RWPE1 (cell line): ENCODE measurements around the gene UPF1.

ENCODE experiments used
- CTCF ChIA-PET: fragments of 350-600 bp; sonication (Branson Sonifier 250); formaldehyde crosslinking; extraction: SDS; loops from one replicate; lab custom pipeline; 2021; lab: Yijun Ruan, JAX
- POLR2A ChIA-PET: fragments of 400-600 bp; formaldehyde crosslinking; extraction: SDS; loops from one replicate; lab custom pipeline; 2020; ENCODE audit warnings: antibody characterized with exemption; ENCODE audit not compliant: low non-redundant PET; lab: Yijun Ruan, JAX
- DNase-seq: peaks from one replicate; pipeline ENCODE4 v3.0.0; 2012; ENCODE audit warnings: low spot score
- H3K27ac ChIP-seq: fragments of 450-650 bp; 2 replicates; pipeline ENCODE4 v1.5.1; 2017
- CTCF ChIP-seq: fragments of 450-650 bp; conservative IDR thresholded peaks from 2 replicates; pipeline ENCODE4 v1.5.1; 2017; ENCODE audit warnings: low read depth, mild to moderate bottlenecking

The UPF1 gene

GRCh38 chr19:18855647-18856384 is 24.1 kb downstream of the UPF1 start:
- POLR2A ChIA-PET: interaction anchor here (0.6 kb wide), 1 partner anchor 337 kb away, joined by 6 read pairs; no protein-coding TSS in a partner anchor
- CTCF ChIA-PET: interaction anchor here (0.5 to 1.1 kb wide), 6 partner anchors 8 to 262 kb away, joined by 3 to 5 read pairs (median 3); no protein-coding TSS in a partner anchor

GRCh38 chr19:18856385-18857126 is 24.8 kb downstream of the UPF1 start:
- CTCF ChIA-PET: interaction anchor here (0.5 to 1.1 kb wide), 4 partner anchors 11 to 262 kb away, joined by 3 to 5 read pairs (median 4); no protein-coding TSS in a partner anchor
- peak overlapping the region; percentile 31 for H3K27ac ChIP-seq
- peak; percentile 29; the same call in 1 of the 2 replicates for TF ChIP-seq CTCF
- DNase-seq: peak; percentile 20
- POLR2A ChIA-PET: interaction anchor here (0.6 kb wide), 1 partner anchor 338 kb away, joined by 6 read pairs; no protein-coding TSS in a partner anchor

More at GRCh38 chr19:18855647-18856384, 24.1 kb downstream of the UPF1 start:
- DNase-seq: no peak
- H3K27ac ChIP-seq: peak overlapping the region; percentile 31
- no peak for TF ChIP-seq CTCF

- no peak for DNase-seq
- TF ChIP-seq CTCF: no peak
- ChIA-PET POLR2A (no interaction called here), CTCF (interaction anchor here (0.7 kb wide), 2 partner anchors 12 to 23 kb away, joined by 3 to 5 read pairs; no protein-coding TSS in a partner anchor)
- peak overlapping the region; percentile 5; the same call in 1 of the 2 replicates for H3K27ac ChIP-seq
Observed at GRCh38 chr19:18857223-18857622, 25.5 kb downstream of the UPF1 start.

GRCh38 chr19:18858906-18859646 is 27.3 kb downstream of the UPF1 start:
- TF ChIP-seq CTCF: no peak
- DNase-seq: no peak
- POLR2A ChIA-PET: no interaction called here
- H3K27ac ChIP-seq: peak overlapping the region; percentile 48
- CTCF ChIA-PET: interaction anchor here (0.7 to 1.2 kb wide), 2 partner anchors 12 to 100 kb away, joined by 3 to 6 read pairs; no protein-coding TSS in a partner anchor

- CTCF ChIA-PET: interaction anchor here (0.7 kb wide), 1 partner anchor 99 kb away, joined by 3 read pairs; no protein-coding TSS in a partner anchor
- POLR2A ChIA-PET: no interaction called here
- DNase-seq: no peak
- TF ChIP-seq CTCF: no peak
- peak overlapping the region; percentile 48 for H3K27ac ChIP-seq
Observed at GRCh38 chr19:18859676-18860301, 28.0 kb downstream of the UPF1 start.
